AG08396 (cell line): ENCODE measurements around the gene DDX23.

Experiments used
- DNase-seq: peaks from one replicate; pipeline ENCODE4 v3.0.0; 2012; ENCODE audit warnings: low spot score, mixed read lengths

Gene DDX23

DNA sequence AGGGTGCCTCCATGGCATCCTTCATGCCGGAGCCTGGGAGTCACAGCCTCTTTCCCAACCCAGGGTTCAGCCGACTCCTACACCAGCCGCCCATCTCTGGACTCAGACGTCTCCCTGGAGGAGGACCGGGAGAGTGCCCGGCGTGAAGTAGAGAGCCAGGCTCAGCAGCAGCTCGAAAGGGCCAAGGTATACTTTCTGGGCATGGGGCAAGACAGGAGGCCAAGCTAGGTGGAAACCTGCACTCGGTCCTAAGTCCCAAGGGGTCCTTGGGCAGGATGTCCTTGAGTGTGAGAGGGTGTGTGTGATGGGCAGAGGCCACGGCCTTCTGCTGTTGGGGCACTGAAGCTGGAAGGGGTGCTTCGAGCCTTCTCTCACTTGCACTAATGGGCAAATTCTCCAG, 28.7 kb downstream of the DDX23 start:
- no peak for DNase-seq

DNA sequence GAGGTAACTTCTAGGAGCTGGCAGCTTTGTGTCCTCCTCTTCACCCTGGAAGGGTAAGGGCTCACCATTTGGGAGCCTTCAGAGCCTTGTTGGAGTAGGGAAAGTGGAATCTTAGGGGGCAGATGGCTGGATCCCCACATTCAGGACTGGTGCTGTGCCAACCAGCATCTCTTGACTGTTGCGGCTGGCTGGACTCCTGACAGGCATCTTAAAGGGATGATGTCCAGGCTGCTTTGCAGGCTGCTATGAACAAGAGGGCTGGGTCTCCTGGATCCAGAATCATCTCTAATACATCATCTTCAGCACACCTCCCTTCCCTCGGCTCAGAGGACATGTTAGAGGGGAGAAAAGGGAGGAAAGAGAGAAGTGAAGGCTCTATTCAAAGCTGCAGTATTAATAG, 29.3 kb downstream of the DDX23 start:
- DNase-seq: no peak

DNA sequence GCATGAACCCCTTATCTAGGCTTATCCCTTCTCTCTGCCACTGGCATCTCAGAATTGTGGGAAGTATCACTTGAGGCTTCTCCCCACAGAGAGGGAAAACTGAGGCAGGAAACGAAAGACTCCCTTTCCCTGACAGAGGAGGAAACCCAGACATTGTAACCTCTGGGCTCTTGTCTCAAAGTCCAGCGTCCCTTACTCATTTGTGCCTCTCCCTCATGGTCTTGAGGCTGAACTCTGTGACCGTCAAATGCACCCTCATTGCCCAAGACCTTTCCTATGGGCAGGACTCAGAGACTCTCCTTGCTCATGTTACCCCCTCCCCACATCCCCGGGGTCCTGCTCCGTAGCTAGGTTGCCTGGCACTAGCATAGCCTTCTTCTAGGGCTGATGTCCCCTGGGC, 29.8 kb downstream of the DDX23 start:
- no peak for DNase-seq

DNA sequence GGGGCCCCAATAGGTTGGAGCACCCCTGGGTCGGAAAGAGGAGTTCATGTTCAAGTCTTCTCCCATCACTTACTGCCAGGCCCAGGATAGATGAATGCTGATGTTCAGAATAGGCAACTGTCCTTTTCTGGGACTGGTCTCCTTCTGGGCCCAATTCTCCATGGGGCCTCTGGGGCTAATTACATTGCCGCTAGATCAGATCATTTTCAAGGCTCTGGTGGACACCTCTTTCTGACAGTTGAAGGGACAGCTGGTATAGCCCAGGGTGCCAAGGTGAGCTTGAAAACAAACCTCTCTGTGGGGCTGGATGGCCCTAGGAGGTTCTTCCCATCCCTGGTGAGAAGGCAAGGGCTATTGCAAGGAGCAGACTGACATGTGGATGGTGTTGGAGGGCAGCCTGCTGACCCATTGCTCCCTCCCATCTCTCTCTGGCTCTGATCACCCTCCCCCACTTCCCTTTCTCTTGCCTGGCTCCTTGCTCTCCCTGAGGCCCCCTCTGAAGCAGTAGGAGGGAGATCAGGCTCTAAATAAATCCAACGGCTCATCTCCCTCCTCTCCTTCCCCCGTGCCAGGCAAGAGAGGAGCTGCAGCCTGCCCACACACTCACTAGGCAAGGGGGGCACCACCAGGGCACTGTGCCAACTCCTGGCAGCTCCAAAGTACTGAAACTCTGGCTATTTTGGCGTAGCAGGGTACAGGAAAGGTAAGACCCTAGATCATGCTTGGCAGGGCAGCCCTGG, 31.8 kb downstream of the DDX23 start:
- no peak for DNase-seq

DNA sequence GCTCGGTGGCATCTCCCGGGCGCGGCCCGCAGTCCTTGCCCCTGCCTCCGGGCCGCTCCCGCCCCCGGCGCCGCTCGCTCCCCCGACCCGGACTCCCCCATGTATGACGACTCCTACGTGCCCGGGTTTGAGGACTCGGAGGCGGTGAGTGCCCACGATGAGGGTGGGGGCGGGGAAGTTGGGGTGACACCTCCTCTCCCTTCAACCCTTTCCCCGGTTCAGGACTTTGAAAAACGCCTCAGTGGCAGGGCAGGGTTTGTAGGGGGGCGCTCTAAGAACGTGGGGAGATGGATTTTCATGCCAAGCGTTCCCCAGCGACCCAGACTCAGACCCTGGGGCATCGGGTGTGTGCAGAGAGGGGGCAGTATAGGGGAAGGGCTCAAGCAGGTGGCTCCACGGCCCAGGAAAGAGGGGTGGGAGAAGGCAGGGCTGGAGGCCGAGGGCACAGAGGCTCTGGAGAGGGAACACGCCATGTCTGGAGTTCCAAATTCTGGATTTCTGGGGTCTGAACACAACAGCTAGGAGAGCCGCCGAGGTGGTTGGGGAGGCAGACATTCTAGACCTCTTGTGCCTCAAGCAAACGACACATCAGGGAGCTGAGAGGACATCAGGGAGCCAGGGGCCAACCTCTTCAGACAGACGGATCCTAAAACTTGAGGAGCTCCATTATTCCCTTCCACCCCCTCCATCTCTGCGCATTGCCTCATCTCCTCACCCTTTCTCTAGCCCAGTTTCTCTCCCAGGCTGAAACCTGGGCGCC, 33.0 kb downstream of the DDX23 start:
- DNase-seq: no peak

DNA sequence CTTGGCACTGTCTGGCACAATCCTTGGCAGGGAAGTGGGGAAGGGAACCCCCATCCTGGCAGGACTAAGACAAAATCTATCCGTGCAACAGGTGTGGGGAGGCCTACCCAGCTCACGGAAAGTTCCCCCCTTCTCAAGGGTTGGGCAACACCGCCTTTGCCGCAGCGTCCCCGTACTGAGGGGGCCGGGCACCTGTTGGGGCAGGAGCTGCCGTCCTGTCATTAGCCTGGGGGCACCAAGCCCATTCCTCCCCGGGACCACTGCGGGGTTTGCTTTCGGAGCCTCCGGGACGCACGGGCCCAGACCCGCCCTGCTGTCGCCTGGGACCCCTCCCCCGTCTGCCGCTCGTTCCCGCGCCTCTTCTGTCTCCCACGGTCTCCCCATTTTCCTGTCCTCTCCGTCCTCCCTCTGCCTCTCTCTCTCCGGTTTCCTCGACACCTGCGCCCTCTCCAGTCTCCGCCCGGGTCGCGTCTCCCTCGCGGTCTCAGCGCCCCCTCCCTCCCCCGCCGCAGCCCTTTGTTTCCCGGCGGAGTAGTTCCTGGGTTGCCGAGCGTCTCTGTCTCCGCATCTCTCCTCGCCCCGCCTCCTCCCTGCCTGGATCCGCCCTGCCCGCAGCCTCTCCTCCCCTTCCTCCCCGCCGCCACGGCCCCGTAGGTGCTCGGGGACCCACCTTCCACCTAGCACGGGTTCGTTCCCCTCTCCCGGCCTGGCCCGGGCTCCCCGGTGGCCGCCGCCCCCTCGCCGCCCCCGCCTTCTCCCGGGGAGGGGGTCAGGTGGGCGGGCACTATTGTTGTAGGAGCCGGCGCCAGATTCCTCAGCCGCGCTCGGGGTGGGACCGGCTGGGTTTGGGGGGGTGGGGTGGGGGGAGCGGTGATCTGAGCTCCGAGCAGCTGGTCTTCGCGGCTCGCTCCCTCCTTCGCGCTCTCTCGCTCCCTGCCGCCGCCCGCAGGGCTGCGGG, 33.8 kb downstream of the DDX23 start, which contains the start of gene CACNB3:
CACNB3 (plus strand) TSS at position 624 of the 958 bp plus-strand sequence. CDS start 434 bp downstream, outside the sequence.
- peak; percentile 83 for DNase-seq

DNA sequence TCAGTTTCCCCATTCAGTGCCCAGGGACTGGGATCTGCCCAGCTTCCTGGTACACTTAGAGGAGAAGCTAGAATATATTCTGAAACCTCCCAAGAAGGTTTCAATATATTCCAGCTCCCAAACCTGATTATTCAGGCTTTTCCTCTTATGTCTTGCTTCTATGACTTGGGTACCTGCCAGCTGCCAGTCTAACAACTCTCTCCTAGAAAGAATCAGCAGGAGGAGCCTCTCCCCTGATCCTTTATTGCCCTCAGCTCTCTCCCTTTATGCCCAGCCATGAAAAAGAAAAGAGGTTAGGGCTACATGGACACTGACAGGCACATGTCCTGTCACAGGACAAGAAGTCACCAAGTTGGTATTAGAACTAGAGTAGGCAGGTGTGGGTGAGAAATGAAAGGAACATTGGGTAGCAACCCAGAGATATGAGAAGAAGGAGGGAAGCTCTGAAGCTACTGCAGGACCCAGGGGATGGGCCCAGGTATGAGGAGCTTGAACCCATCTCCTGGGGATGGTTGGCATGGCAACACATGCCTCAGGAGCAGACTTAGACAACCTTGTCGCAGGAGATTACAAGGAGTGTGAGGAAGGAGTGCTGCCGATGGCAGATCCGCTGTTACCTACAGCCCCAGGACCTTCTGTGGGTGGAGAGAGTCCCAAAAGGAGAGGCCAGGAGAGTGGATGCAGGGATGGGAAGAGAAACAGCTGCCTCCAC, 35.7 kb downstream of the DDX23 start:
- no peak for DNase-seq

DNA sequence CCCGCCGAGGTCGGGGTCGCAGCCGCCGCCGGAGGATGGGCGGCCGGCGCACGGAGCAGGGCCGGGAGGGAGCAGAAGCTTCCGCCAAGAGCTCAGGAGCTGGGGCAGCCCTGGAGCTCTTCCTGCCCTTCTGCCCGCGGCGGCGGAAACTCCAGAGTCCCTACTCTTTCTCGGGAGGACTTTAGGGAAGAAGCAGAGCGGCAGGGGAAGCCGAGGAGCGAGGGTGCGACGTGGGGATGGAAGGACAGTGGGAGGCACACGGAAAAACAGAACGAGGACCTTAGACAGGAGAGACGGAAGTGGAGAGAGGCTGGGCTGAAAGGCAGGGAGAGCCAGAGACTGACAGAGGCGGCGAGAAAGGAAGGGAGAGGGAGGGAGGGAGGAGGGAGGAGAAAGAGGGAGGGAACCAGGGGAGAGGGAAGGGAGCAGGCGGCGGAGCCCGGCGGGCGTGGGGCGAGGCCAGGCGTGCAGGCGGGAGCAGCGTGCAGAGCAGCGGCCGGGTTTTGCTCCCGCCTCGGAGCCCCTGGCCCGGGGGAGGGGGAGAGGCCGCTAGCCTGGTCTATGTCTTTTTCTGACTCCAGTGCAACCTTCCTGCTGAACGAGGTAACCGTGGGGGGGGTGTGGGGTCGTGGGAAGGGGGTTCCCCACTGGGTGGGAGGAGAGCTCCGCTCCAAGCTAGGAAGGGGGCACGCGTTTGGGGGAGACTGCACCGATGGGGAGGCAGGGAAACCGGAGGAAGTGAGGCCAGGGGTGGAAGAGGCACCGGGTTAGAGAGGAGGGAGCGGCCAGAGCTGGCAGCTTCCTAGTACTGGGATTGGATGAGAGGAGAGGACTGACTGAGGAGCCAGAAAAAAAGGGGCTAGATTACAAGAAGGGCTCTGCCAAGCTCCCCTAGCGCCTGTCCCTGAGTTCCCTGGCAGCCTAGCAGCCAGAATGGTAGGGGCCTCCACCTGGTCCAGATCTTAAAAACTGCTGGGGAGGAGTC, 36.5 kb downstream of the DDX23 start:
- DNase-seq: peak; percentile 88

DNA sequence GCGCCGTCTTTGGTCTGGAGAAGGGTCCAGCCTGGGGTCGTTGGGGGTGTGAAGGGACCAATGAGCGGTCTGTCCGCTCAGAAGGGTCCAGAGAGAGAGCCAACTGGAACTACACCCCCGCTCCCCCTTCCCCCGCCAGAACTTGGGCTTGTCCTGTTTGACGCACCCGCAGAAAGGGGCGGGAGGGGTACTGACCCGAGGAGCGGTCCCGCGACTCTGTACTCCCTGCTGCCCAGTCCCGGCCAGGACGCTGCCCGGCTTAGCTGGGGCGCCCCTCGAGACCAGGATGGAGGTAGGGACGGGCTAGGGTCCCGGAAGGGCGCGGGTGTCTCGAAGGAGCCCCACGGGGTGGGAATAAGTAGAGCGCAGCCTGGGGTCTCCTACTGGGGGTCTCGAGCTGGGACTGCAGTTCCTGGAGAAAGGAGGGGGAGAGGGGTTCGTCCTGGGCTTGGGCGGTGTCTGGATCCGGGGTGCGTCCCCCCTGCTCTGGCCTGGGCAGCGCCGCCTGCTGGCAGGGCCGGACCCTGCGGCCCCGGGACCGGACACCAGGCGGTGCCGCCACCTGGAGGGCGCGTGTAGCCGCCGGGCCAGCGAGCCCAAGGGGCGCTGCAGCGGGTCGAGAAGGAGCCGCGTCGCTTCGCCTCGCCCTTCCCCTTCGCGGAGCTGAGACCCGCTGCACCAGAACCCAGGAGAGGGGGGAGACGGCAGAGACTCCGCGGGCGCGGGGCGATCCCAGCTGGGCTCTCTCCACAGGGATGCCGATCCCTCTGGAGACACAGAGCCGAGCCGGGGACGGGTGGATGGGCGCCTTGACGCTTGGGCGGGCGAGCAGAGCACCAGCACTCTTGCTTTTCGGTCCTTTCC, 37.5 kb downstream of the DDX23 start:
- peak; percentile 93 for DNase-seq

DNA sequence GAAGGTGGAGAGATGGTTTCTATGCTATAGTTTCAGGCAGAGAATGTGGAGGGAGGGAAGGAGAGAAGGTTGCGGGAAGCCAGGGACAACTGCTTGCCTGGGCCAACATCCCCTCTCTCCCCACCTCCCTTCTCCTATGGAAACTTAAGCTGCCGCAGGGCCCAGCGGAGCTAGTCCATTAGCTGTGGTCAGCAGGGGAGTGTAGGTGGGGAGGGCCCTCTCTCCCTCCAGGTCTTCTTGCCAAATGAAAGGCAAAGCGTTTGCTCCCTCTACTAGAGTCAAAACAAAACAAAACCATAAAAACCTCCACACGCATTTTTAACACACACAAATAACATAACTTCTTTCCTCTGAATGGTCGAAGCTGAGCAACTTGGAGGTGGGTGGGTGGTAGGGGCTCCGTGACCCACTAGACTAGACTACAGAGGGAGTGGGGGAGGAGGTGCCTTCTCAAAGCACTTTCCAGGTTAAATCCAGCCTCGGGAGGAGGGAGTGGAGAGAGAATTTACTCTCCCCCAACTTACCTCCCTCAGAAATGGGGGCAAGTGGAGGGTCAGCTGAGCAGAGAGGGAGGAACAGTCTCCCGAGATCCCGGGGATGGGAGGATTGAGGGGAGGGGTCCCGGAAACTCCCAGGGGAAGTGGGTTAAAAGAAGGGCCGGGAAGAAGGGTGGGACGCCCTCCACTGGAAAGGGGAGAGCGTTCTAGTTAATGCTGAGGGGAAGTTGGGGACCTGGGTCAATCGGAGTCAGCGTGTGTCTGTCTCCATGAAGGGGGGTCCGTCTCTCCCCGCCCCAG, 38.3 kb downstream of the DDX23 start:
- DNase-seq: no peak

DNA sequence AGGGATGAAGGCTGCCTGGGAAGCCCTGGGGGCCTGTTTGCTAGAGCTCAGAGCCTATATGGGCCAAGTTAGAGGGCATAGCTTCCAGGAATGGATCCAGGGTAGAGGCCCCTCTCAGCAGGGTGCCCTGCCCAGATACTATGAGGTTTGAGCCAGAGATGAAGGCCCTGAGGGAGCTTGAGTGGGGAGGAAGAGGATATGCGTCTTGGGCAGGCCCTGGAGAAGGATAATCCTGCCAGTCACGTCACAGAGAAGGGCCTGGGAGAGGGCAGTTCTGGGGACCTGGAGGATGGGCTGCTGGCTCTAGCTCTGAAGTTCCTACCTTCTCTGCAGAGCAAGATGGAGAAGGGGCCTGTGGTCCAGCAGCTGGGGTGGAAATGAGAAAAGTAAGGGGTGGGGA, 39.6 kb downstream of the DDX23 start:
- DNase-seq: no peak

DNA sequence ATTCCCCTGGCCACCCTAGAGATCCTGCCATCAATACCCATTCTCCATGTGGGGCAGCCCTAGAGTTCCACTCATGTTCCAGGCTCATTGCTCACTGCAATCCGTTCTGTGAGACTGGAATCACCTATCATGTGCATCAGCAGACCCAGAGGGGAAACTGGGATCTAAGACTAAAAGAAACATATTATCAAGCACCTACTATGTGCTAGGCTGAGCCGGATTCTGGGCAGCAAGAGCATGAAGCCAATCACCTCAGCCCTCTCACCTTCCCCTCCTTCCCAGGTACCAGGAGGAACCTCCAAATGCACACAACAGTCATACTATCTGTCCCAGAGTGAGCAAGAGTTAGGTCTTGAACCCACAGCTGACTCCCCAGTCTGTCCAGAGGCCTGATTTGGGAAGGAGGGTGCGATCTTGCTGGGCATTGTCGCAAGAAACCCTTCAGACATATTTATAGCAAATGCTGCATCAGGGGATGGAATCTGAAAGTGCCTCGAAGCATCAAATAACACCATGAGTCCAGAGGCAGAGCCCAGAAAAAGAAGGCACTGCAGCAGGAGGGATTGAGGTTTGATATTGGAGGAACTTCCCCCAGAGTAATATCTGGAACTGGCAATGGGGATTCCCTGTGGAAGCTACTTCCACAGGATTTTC, 40.4 kb downstream of the DDX23 start:
- no peak for DNase-seq

DNA sequence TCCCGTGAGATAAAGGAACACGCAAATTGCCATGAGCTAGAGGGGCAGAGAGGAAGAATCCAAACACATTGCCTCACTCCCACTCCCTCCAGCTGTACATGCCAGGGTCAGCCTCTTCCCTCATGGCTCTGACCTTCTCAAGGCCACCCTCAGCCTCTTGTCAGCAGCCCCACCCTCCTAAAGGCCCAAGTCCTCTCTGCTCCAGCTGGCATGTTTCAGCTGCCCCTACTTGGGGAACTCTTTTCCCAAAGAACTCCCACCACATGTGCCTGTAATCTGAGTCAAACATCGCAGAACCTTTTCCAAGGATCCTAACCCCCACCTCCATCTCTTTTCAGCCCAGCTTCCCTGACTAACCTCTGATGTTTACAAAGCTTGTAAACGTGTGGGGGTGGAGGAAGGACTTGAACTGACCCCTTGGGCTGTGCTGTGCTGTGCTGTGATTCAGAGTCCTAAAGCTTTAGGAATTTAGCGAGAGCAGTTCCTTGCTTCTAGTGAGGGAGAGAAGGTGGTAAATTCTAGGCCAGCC, 41.0 kb downstream of the DDX23 start:
- DNase-seq: peak; percentile 87

DNA sequence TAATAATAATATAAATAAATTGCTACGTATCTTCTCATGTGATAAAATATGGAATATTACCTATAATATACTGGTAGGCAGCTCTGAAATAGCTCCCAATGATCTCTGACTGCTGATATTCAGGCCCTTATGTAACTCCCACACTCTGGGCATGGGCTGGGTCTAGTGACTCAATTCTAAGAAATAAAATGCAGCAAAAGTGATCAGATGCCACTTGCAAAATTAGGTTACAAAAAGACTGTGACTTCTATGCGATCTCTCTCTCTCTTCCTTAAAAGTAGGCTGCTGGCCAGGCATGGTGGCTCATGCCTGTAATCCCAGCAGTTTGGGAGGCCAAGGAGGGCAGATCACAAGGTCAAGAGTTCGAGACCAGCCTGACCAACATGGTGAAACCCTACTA, 44.0 kb downstream of the DDX23 start:
- no peak for DNase-seq

DNA sequence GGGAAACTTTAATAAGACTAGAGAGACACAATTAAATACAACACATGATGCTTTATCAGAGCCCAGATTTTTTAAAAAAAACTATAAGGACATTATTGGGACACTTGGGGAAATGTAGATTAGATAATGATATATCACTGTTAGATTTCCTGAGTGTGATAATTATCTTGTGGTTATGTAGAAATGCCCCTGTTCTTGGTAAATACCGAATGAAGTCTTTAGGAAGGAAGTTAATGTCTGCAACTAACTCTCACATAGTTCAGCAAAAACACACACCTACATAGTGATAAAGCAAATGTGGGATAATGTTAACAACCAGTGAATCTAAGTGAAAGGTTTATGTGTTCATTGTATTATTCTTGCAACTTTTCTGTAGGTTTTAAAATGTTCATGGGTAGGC, 48.3 kb downstream of the DDX23 start:
- DNase-seq: no peak

DNA sequence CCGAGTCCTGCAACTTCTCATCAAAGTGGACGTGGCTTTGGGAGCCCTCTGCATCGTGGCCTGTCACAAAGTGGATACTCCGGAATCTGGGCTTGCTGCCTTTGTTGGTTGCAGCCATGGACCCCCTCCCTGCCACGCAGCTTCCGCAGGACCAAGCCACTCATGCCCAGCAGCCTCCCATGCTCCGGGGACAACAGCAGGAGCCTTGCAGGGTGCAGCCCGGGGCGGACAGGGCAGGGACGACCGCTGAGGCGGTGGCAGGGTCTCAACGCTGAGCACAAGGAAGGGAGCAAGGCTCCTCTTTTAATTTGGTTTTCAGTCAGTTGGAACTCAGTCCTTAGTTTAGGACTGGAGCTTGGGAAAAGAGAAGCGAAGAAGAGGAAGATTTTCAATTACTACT, 51.0 kb downstream of the DDX23 start:
- no peak for DNase-seq

DNA sequence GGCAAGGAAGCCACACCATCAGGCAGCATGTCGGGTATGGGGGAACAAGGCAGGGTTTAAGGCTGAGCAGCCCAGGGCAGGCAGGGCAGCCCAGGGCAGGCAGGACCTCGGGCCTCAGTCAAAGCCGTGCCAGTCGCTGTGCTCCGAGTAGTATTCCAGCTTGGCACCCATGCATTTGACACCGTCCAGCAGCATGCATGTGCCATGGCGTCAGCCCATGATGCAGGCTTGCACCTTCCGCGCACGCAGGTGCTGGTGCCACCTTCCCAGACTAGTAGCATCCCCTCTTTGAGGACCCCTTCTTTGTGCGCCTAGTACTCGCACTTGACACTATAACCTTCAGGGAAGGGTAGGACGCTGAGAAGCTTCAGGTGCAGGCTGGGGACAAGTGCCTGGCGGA, 51.5 kb downstream of the DDX23 start:
- no peak for DNase-seq

DNA sequence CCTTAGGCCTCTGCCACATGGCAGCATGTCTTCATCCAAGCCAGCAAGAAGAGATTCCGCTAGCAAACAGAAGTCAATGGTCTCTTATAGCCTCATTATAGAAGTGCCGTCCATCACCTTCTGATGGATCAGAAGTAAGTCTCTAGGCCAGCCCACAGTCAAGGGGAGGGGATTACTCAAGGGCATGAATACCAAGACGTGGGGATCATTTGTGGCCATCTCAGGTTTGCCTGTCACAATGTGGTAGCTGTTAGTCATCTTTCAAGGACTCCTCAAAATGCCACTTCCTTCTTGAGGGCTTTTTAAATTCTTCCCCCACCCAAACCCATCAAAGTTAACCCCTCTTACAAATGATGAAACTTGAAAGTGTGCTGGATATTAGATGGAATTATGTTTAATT, 55.0 kb downstream of the DDX23 start:
- DNase-seq: no peak
